ENCODE measurements around the gene RBM44.
"Not testable (repeated sequence)": the region's sequence is repeated elsewhere in the genome, so short reads cannot be mapped to it uniquely, and the experiment has no call there.

RBM44 gene

GRCh38 chr2:237779521-237779920, 19.1 kb upstream of the RBM44 start:
- no peak for TF ChIP-seq Cebpa-rat (IDR thresholded peaks at IDR 0.05)
- peaks cover 78% of the 10 kb centered on the region for H4K20me1 ChIP-seq
- H3K27me3 ChIP-seq: no peaks in the 10 kb centered on the region
- H3K4me1 ChIP-seq: peaks cover 32% of the 10 kb centered on the region
- peak overlapping the region; percentile 75 for H3K4me2 ChIP-seq
- no peak overlapping the region for H3K9ac ChIP-seq
- H3K27ac ChIP-seq: no peak overlapping the region
- peaks cover 49% of the 10 kb centered on the region for H3K9me3 ChIP-seq
- H3K36me3 ChIP-seq: peaks cover 74% of the 10 kb centered on the region
- H3K4me3 ChIP-seq: no peak overlapping the region

GRCh38 chr2:237782181-237782580, 16.4 kb upstream of the RBM44 start:
- peaks cover 52% of the 10 kb centered on the region for H4K20me1 ChIP-seq
- peaks cover 59% of the 10 kb centered on the region for H3K9me3 ChIP-seq
- no peak overlapping the region for H3K9ac ChIP-seq
- H3K27me3 ChIP-seq: no peaks in the 10 kb centered on the region
- H3K36me3 ChIP-seq: peaks cover 70% of the 10 kb centered on the region
- no peak overlapping the region for H3K4me2 ChIP-seq
- no peak overlapping the region for H3K4me3 ChIP-seq
- TF ChIP-seq Cebpa-rat (IDR thresholded peaks at IDR 0.05): no peak
- H3K4me1 ChIP-seq: peaks cover 32% of the 10 kb centered on the region
- no peak overlapping the region for H3K27ac ChIP-seq

GRCh38 chr2:237783678-237784077, 14.9 kb upstream of the RBM44 start:
- Histone ChIP-seq H4K20me1 (peaks cover 37% of the 10 kb centered on the region), H3K36me3 (peaks cover 62% of the 10 kb centered on the region), H3K9me3 (peaks cover 50% of the 10 kb centered on the region), H3K4me1 (peaks cover 24% of the 10 kb centered on the region)
- H3K9ac ChIP-seq, H3K27ac ChIP-seq, H3K4me3 ChIP-seq, H3K27me3 ChIP-seq, H3K4me2 ChIP-seq: not testable (repeated sequence)

- no peak overlapping the region for H3K27ac ChIP-seq
- no peak overlapping the region for H3K4me2 ChIP-seq
- peaks cover 44% of the 10 kb centered on the region for H3K36me3 ChIP-seq
- TF ChIP-seq Cebpa-rat (IDR thresholded peaks at IDR 0.05): no peak
- H3K9ac ChIP-seq: no peak overlapping the region
- H4K20me1 ChIP-seq: peaks cover 4% of the 10 kb centered on the region; the same call in 1 of the 2 replicates
- H3K27me3 ChIP-seq: no peaks in the 10 kb centered on the region
- H3K4me3 ChIP-seq: no peak overlapping the region
- no peaks in the 10 kb centered on the region for H3K4me1 ChIP-seq
- peaks cover 41% of the 10 kb centered on the region for H3K9me3 ChIP-seq
Observed at GRCh38 chr2:237786936-237787335, 11.6 kb upstream of the RBM44 start.

GRCh38 chr2:237790353-237790752, 8.2 kb upstream of the RBM44 start:
- Histone ChIP-seq H3K9ac (no peak overlapping the region), H3K27me3 (no peaks in the 10 kb centered on the region), H3K9me3 (peaks cover 18% of the 10 kb centered on the region), H3K4me3 (no peak overlapping the region), H3K4me2 (no peak overlapping the region), H4K20me1 (no peaks in the 10 kb centered on the region), H3K4me1 (no peaks in the 10 kb centered on the region), H3K27ac (no peak overlapping the region), H3K36me3 (peaks cover 21% of the 10 kb centered on the region)
- TF ChIP-seq Cebpa-rat (IDR thresholded peaks at IDR 0.05): no peak

GRCh38 chr2:237791977-237792727, 6.4 kb upstream of the RBM44 start:
- Histone ChIP-seq H3K4me3 (no peak overlapping the region), H3K27ac (no peak overlapping the region), H3K9me3 (peaks cover 2% of the 10 kb centered on the region), H4K20me1 (no peaks in the 10 kb centered on the region), H3K36me3 (peaks cover 6% of the 10 kb centered on the region), H3K4me1 (no peaks in the 10 kb centered on the region), H3K4me2 (no peak overlapping the region), H3K9ac (no peak overlapping the region), H3K27me3 (no peaks in the 10 kb centered on the region)
- TF ChIP-seq Cebpa-rat (IDR thresholded peaks at IDR 0.05): no peak

- no peak for TF ChIP-seq Cebpa-rat (IDR thresholded peaks at IDR 0.05)
- Histone ChIP-seq H4K20me1 (no peaks in the 10 kb centered on the region), H3K9me3 (peaks cover 23% of the 10 kb centered on the region), H3K27ac (no peak overlapping the region), H3K9ac (no peak overlapping the region), H3K36me3 (peaks cover 18% of the 10 kb centered on the region), H3K4me2 (no peak overlapping the region), H3K4me1 (no peaks in the 10 kb centered on the region), H3K4me3 (no peak overlapping the region), H3K27me3 (no peaks in the 10 kb centered on the region)
Observed at GRCh38 chr2:237797253-237797652, 1.3 kb upstream of the RBM44 start.

GRCh38 chr2:237799060-237799428, 465 bp downstream of the RBM44 start:
- H3K27ac ChIP-seq: no peak overlapping the region
- H3K36me3 ChIP-seq: peaks cover 18% of the 10 kb centered on the region
- H3K4me1 ChIP-seq: peaks cover 4% of the 10 kb centered on the region; the same call in 1 of the 2 replicates
- peaks cover 23% of the 10 kb centered on the region for H3K9me3 ChIP-seq
- no peak overlapping the region for H3K9ac ChIP-seq
- TF ChIP-seq Cebpa-rat (IDR thresholded peaks at IDR 0.05): no peak
- H3K4me3 ChIP-seq: no peak overlapping the region
- H4K20me1 ChIP-seq: no peaks in the 10 kb centered on the region
- H3K27me3 ChIP-seq: no peaks in the 10 kb centered on the region
- no peak overlapping the region for H3K4me2 ChIP-seq

- Histone ChIP-seq H3K27ac (no peak overlapping the region), H3K4me2 (no peak overlapping the region), H3K9ac (no peak overlapping the region), H3K4me1 (peaks cover 11% of the 10 kb centered on the region; the same call in 1 of the 2 replicates), H3K27me3 (no peaks in the 10 kb centered on the region), H3K4me3 (no peak overlapping the region), H4K20me1 (no peaks in the 10 kb centered on the region), H3K9me3 (peaks cover 23% of the 10 kb centered on the region), H3K36me3 (peaks cover 18% of the 10 kb centered on the region)
- TF ChIP-seq Cebpa-rat (IDR thresholded peaks at IDR 0.05): no peak
Observed at GRCh38 chr2:237801466-237801865, 2.9 kb downstream of the RBM44 start.

GRCh38 chr2:237806334-237806733, 7.8 kb downstream of the RBM44 start:
- Histone ChIP-seq H3K9ac (no peak overlapping the region), H3K9me3 (no peaks in the 10 kb centered on the region), H3K27ac (no peak overlapping the region), H4K20me1 (no peaks in the 10 kb centered on the region), H3K4me2 (no peak overlapping the region), H3K4me1 (peaks cover 11% of the 10 kb centered on the region; the same call in 1 of the 2 replicates), H3K4me3 (no peak overlapping the region), H3K36me3 (no peaks in the 10 kb centered on the region), H3K27me3 (no peaks in the 10 kb centered on the region)
- no peak for TF ChIP-seq Cebpa-rat (IDR thresholded peaks at IDR 0.05)

Data from BLaER1 (cell line).